GM12892 (cell line): ENCODE measurements around the gene MYL7.

ENCODE experiments used
- POLR2A ChIP-seq: IDR thresholded peaks from 2 replicates; pipeline ENCODE4 v1.6.1; 2011; ENCODE audit warnings: low read depth, low read length, control low read depth
- POLR2AphosphoS5 ChIP-seq: IDR thresholded peaks from 2 replicates; pipeline ENCODE4 v1.6.1; 2011; ENCODE audit warnings: low read depth, low read length, control low read depth
- TAF1 ChIP-seq: IDR thresholded peaks from 2 replicates; pipeline ENCODE4 v1.6.1; 2011; ENCODE audit warnings: low read depth, mild to moderate bottlenecking, control low read depth, low read length, borderline replicate concordance

DNA sequence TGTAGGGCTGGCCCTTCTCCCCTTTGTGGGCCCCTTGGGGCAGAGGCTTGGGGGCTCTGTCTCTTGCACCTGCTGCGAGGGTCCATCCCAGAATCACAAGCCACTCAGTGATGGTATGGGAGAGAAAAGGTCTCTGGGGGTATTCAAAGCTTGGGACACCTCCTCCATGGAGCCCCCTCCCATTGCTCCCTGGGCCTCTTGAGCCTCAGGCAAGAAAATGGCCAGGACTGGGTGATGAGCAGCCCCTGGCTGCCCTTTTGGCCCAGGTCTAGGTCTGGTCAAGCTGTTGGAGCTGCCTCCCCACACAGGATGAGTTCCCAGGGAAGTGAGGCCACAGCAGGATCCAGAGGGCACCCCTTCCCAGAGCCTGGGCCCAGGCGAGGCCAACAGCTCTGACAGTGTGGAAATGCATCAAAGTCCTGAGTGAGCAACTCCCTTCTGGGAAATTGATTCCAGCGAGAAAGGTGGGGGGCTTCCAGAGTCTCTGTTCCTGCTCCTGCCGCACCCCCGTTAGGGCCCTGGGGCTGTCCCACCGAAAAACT, 3.4 kb upstream of the MYL7 start:
- no peak for TF ChIP-seq POLR2AphosphoS5
- no peak for TF ChIP-seq POLR2A
- TF ChIP-seq TAF1: no peak
